GM12878 (cell line): ENCODE measurements around the gene RNFT2. TPM values are rescaled to one million over a fixed set of nuclear protein-coding genes. Genes with fewer than 3 reads are reported as not detected.

ENCODE experiments used
- ATAC-seq: fragments of 200-7000 bp; cut with Tn5 transposase; 3 replicates; pipeline ENCODE4 v1.9.1; 2020; ENCODE audit warnings: mild to moderate bottlenecking, moderate library complexity
- BruUV-seq: library from RNA; stranded (reverse); fragments of 400-500 nt; replicated peaks from 2 replicates; lab custom pipeline; 2021; lab: Mats Ljungman, UMichigan
- CTCF ChIA-PET: fragments of 300-600 bp; sonication (Branson Sonifier 250); formaldehyde crosslinking; extraction: SDS; loops from one replicate; lab custom pipeline; 2021; ENCODE audit warnings: inconsistent platforms; lab: Yijun Ruan, JAX
- POLR2A ChIA-PET: fragments of 350-600 bp; formaldehyde crosslinking; extraction: SDS; loops from one replicate; lab custom pipeline; 2021; ENCODE audit warnings: inconsistent platforms; lab: Charles Lee
- RAD21 ChIA-PET: fragments of 300-600 bp; sonication (Branson Sonifier 250); formaldehyde crosslinking; loops from one replicate; lab custom pipeline; 2023; ENCODE audit warnings: antibody characterized with exemption; ENCODE audit not compliant: unreplicated experiment; lab: Charles Lee
- SMC1A ChIA-PET: fragments of 300-600 bp; sonication (Branson Sonifier 250); formaldehyde crosslinking; loops from one replicate; lab custom pipeline; 2023; ENCODE audit not compliant: unreplicated experiment, uncharacterized antibody; lab: Charles Lee
- DNase-seq: peaks from one replicate; pipeline ENCODE4 v3.0.0-alpha.2; 2011; ENCODE audit warnings: low read depth, low spot score
- FAIRE-seq: peaks from 3 replicates; lab custom pipeline; 2011; peaks lifted over from hg19 to GRCh38; lab: Jason Lieb, UNC
- H2AFZ ChIP-seq: 2 replicates; pipeline ENCODE4 v1.6.0; 2011; ENCODE audit warnings: low read depth, low read length, control low read depth; ENCODE audit not compliant: control insufficient read depth
- H3K27ac ChIP-seq: 2 replicates; pipeline ENCODE4 v1.5.1; 2011; ENCODE audit warnings: control low read depth; ENCODE audit not compliant: control insufficient read depth, insufficient read depth
- H3K27me3 ChIP-seq, 2 experiments: replicated peaks in 1 of 2; 2 replicates each; pipeline versions ENCODE4 v1.6.0 to v1.6.1; 2011; ENCODE audit warnings: low read length in 1 of 2; ENCODE audit not compliant: control insufficient read depth in 2 of 2, insufficient read depth in 2 of 2
- H3K36me3 ChIP-seq, 2 experiments: 2 replicates each; pipeline ENCODE4 v1.5.1; 2011; ENCODE audit warnings: low read length in 1 of 2; ENCODE audit not compliant: control insufficient read depth in 2 of 2, insufficient read depth in 2 of 2
- H3K4me1 ChIP-seq: 2 replicates; pipeline ENCODE4 v1.6.1; 2011; ENCODE audit warnings: mild to moderate bottlenecking, low read length, moderate library complexity, mixed read lengths; ENCODE audit not compliant: control insufficient read depth, insufficient read depth
- H3K4me2 ChIP-seq: 2 replicates; pipeline ENCODE4 v1.6.0; 2011; ENCODE audit warnings: control low read depth; ENCODE audit not compliant: control insufficient read depth, insufficient read depth
- H3K4me3 ChIP-seq: fragments of 200-600 bp; sonication (generic); 2 replicates; pipeline ENCODE4 v1.5.1; 2016
- H3K79me2 ChIP-seq: 2 replicates; pipeline ENCODE4 v1.6.0; 2011; ENCODE audit warnings: low read length; ENCODE audit not compliant: control insufficient read depth, insufficient read depth
- H3K9ac ChIP-seq: 2 replicates; pipeline ENCODE4 v1.8.0; 2011; ENCODE audit warnings: low read length, control low read depth, mixed read lengths; ENCODE audit not compliant: control insufficient read depth, insufficient read depth
- H3K9me3 ChIP-seq: replicated peaks from 3 replicates; pipeline ENCODE4 v1.5.1; 2011; ENCODE audit warnings: mild to moderate bottlenecking, low read length; ENCODE audit not compliant: control insufficient read depth, insufficient read depth
- H4K20me1 ChIP-seq: 2 replicates; pipeline ENCODE4 v1.6.0; 2011; ENCODE audit not compliant: control insufficient read depth, insufficient read depth
- NFYB ChIP-seq: IDR thresholded peaks from 2 replicates; pipeline ENCODE4 v1.6.1; 2011; ENCODE audit warnings: low read depth, mild to moderate bottlenecking, low read length, improper control_type of control experiment, moderate library complexity; ENCODE audit not compliant: insufficient read depth
- WGBS: methylation state at CpG from one replicate; pipeline ENCODE4 v1.1.6; 2016; ENCODE audit warnings: low lambda C conversion rate; ENCODE audit not compliant: insufficient replicate concordance, insufficient coverage; ENCODE audit errors: missing lambda C conversion rate; 5-methylcytosine and 5-hydroxymethylcytosine counted together
- in situ Hi-C: fragments of 300-500 bp; cut with MboI; formaldehyde crosslinking; loops from 9 replicates; pipeline ENCODE4 v1.14.3; 2018; ENCODE audit warnings: mixed read lengths
- intact Hi-C: fragments of 100-400 bp; cut with micrococcal nuclease; formaldehyde crosslinking; loops from one replicate; pipeline ENCODE4 v1.14.2; 2022; ENCODE audit not compliant: unreplicated experiment
- polyA plus RNA-seq, 11 experiments: library from polyadenylated mRNA; depleted of rRNA in 4 of 11; unstranded in 6 of 11; stranded (reverse) in 5 of 11; fragments of >200 nt; fragmentation: Nextera tagmentation in 4 of 11; fragmentation: Illumina TruSeq in 1 of 11; extraction: Ambion mirVana in 4 of 11; extraction: Trizol in 1 of 11; gene quantifications; 1 replicate in 1 of 11; 2 replicates in 10 of 11; pipeline versions ENCODE4 v1.2.1 to v1.2.3, GENCODE V29; 2011 to 2016; ENCODE audit warnings: inconsistent platforms in 2 of 11, missing spikeins in 2 of 11, low read depth in 1 of 11
- total RNA-seq, 4 experiments: library from RNA; depleted of rRNA in 3 of 4; stranded (reverse); fragments of >200 nt in 3 of 4; fragmentation: Illumina TruSeq in 1 of 4; extraction: Trizol in 1 of 4; gene quantifications; 2 replicates each; pipeline versions ENCODE4 v1.2.1 to v1.2.3, GENCODE V29; 2013 to 2021
- TF ChIP-seq, protein P1 (sequence below): fragments of 450-650 bp; IDR thresholded peaks from 2 replicates; pipeline ENCODE4 v1.6.1; 2016; ENCODE audit warnings: mild to moderate bottlenecking, moderate library complexity, borderline replicate concordance

The RNFT2 gene
- total and polyA plus RNA-seq, 10 of the 15 experiments (the other 5 are each of a cell fraction or from before 2014, with no cell fraction given), result 2.5 to 17.3 (median 9.7) TPM

DNA sequence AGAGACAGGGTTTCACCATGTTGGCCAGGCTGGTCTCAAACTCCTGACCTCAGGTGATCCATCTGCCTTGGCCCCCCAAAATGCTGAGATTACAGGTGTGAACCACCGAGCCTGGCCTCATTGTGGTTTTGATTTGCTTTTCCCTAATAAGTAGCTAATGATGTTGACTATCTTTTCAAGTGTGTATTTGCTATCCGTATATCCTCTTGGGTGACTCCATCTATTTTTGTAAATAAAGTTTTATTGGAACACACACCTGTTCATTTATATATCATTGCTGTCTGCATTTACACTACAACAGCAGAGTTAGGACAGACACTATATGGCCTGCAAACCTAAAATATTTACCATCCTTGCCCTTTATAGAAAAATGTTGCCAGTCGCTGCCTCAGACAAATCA, 156.8 kb downstream of the RNFT2 start:
- WGBS, result 68% methylated on average over 3 of the region's 3 CpGs
- Histone ChIP-seq H2AFZ (no peak overlapping the region), H3K9me3 (no peaks in the 10 kb centered on the region)

More for the DNA sequence above, 156.8 kb downstream of the RNFT2 start:
- no peak for TF ChIP-seq NFYB
- TF ChIP-seq, protein P1, sequence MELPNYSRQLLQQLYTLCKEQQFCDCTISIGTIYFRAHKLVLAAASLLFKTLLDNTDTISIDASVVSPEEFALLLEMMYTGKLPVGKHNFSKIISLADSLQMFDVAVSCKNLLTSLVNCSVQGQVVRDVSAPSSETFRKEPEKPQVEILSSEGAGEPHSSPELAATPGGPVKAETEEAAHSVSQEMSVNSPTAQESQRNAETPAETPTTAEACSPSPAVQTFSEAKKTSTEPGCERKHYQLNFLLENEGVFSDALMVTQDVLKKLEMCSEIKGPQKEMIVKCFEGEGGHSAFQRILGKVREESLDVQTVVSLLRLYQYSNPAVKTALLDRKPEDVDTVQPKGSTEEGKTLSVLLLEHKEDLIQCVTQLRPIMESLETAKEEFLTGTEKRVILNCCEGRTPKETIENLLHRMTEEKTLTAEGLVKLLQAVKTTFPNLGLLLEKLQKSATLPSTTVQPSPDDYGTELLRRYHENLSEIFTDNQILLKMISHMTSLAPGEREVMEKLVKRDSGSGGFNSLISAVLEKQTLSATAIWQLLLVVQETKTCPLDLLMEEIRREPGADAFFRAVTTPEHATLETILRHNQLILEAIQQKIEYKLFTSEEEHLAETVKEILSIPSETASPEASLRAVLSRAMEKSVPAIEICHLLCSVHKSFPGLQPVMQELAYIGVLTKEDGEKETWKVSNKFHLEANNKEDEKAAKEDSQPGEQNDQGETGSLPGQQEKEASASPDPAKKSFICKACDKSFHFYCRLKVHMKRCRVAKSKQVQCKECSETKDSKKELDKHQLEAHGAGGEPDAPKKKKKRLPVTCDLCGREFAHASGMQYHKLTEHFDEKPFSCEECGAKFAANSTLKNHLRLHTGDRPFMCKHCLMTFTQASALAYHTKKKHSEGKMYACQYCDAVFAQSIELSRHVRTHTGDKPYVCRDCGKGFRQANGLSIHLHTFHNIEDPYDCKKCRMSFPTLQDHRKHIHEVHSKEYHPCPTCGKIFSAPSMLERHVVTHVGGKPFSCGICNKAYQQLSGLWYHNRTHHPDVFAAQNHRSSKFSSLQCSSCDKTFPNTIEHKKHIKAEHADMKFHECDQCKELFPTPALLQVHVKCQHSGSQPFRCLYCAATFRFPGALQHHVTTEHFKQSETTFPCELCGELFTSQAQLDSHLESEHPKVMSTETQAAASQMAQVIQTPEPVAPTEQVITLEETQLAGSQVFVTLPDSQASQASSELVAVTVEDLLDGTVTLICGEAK, result peak; percentile 59
- no peaks in the 10 kb centered on the region for H4K20me1 ChIP-seq
- no peaks in the 10 kb centered on the region; a peak in 1 of 4 replicates for H3K27me3 ChIP-seq
- in situ Hi-C loops (no loop called here), intact Hi-C loops (no loop called here)
- RAD21 ChIA-PET, result no interaction called here
- H3K4me1 ChIP-seq, result no peaks in the 10 kb centered on the region
- no TSS peak for BruUV-seq
- FAIRE-seq (no peak), ATAC-seq (no peak), DNase-seq (no peak)
- POLR2A ChIA-PET, result no interaction called here
- no peak overlapping the region for H3K9ac ChIP-seq
- no peak overlapping the region for H3K27ac ChIP-seq
- no peak overlapping the region for H3K4me3 ChIP-seq
- H3K36me3 ChIP-seq, result no peaks in the 10 kb centered on the region
- CTCF ChIA-PET, result no interaction called here
- SMC1A ChIA-PET, result no interaction called here
- no peak overlapping the region for H3K4me2 ChIP-seq
- no peaks in the 10 kb centered on the region for H3K79me2 ChIP-seq
